ENCODE data around the gene URI1.

DNA sequence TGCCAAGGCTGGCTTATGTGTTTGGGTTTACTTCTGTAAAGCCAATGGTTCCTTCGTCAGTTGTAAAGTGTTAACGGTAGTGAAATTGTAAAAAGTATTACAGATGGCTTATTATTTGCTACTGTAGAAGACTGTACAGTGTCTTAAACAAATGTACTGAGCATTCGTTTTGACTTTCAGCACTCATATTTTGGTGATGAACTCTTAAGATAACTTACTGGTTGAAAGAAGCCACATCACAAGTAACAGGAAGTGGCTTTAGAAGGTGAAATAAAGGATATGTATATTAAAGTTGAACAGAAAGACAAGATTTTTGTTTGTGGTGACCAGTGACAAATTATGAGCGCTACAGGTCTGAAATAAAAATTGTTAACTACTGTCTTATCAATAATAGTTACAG, 64.2 kb downstream of the URI1 start:
- TF ChIP-seq, protein P1, sequence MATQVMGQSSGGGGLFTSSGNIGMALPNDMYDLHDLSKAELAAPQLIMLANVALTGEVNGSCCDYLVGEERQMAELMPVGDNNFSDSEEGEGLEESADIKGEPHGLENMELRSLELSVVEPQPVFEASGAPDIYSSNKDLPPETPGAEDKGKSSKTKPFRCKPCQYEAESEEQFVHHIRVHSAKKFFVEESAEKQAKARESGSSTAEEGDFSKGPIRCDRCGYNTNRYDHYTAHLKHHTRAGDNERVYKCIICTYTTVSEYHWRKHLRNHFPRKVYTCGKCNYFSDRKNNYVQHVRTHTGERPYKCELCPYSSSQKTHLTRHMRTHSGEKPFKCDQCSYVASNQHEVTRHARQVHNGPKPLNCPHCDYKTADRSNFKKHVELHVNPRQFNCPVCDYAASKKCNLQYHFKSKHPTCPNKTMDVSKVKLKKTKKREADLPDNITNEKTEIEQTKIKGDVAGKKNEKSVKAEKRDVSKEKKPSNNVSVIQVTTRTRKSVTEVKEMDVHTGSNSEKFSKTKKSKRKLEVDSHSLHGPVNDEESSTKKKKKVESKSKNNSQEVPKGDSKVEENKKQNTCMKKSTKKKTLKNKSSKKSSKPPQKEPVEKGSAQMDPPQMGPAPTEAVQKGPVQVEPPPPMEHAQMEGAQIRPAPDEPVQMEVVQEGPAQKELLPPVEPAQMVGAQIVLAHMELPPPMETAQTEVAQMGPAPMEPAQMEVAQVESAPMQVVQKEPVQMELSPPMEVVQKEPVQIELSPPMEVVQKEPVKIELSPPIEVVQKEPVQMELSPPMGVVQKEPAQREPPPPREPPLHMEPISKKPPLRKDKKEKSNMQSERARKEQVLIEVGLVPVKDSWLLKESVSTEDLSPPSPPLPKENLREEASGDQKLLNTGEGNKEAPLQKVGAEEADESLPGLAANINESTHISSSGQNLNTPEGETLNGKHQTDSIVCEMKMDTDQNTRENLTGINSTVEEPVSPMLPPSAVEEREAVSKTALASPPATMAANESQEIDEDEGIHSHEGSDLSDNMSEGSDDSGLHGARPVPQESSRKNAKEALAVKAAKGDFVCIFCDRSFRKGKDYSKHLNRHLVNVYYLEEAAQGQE (IDR thresholded peaks at IDR 0.05; ENCODE audit: insufficient read depth in 1 of 2, low read depth in 2 of 2, low read length in 1 of 2) = no peak
- TF ChIP-seq, protein P2, sequence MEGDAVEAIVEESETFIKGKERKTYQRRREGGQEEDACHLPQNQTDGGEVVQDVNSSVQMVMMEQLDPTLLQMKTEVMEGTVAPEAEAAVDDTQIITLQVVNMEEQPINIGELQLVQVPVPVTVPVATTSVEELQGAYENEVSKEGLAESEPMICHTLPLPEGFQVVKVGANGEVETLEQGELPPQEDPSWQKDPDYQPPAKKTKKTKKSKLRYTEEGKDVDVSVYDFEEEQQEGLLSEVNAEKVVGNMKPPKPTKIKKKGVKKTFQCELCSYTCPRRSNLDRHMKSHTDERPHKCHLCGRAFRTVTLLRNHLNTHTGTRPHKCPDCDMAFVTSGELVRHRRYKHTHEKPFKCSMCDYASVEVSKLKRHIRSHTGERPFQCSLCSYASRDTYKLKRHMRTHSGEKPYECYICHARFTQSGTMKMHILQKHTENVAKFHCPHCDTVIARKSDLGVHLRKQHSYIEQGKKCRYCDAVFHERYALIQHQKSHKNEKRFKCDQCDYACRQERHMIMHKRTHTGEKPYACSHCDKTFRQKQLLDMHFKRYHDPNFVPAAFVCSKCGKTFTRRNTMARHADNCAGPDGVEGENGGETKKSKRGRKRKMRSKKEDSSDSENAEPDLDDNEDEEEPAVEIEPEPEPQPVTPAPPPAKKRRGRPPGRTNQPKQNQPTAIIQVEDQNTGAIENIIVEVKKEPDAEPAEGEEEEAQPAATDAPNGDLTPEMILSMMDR (IDR thresholded peaks at IDR 0.05) = no peak
